GM12878 (cell line): ENCODE results near the gene PRPS1. TPM values are rescaled to one million over a fixed set of nuclear protein-coding genes. Genes with fewer than 3 reads are reported as not detected.

Experiments used
- ATAC-seq: fragments of 200-7000 bp; cut with Tn5 transposase; 3 replicates; pipeline ENCODE4 v1.9.1; 2020; ENCODE audit warnings: mild to moderate bottlenecking, moderate library complexity
- BruUV-seq: library from RNA; stranded (reverse); fragments of 400-500 nt; replicated peaks from 2 replicates; lab custom pipeline; 2021; lab: Mats Ljungman, UMichigan
- CTCF ChIA-PET: fragments of 300-600 bp; sonication (Branson Sonifier 250); formaldehyde crosslinking; extraction: SDS; loops from one replicate; lab custom pipeline; 2021; ENCODE audit warnings: inconsistent platforms; lab: Yijun Ruan, JAX
- POLR2A ChIA-PET: fragments of 350-600 bp; formaldehyde crosslinking; extraction: SDS; loops from one replicate; lab custom pipeline; 2021; ENCODE audit warnings: inconsistent platforms; lab: Charles Lee
- RAD21 ChIA-PET: fragments of 300-600 bp; sonication (Branson Sonifier 250); formaldehyde crosslinking; loops from one replicate; lab custom pipeline; 2023; ENCODE audit warnings: antibody characterized with exemption; ENCODE audit not compliant: unreplicated experiment; lab: Charles Lee
- SMC1A ChIA-PET: fragments of 300-600 bp; sonication (Branson Sonifier 250); formaldehyde crosslinking; loops from one replicate; lab custom pipeline; 2023; ENCODE audit not compliant: unreplicated experiment, uncharacterized antibody; lab: Charles Lee
- DNase-seq: peaks from one replicate; pipeline ENCODE4 v3.0.0-alpha.2; 2011; ENCODE audit warnings: low read depth, low spot score
- FAIRE-seq: peaks from 3 replicates; lab custom pipeline; 2011; peaks lifted over from hg19 to GRCh38; lab: Jason Lieb, UNC
- H2AFZ ChIP-seq: 2 replicates; pipeline ENCODE4 v1.6.0; 2011; ENCODE audit warnings: low read depth, low read length, control low read depth; ENCODE audit not compliant: control insufficient read depth
- H3K27ac ChIP-seq: 2 replicates; pipeline ENCODE4 v1.5.1; 2011; ENCODE audit warnings: control low read depth; ENCODE audit not compliant: control insufficient read depth, insufficient read depth
- H3K27me3 ChIP-seq, 2 experiments: replicated peaks in 1 of 2; 2 replicates each; pipeline versions ENCODE4 v1.6.0 to v1.6.1; 2011; ENCODE audit warnings: low read length in 1 of 2; ENCODE audit not compliant: control insufficient read depth in 2 of 2, insufficient read depth in 2 of 2
- H3K36me3 ChIP-seq, 2 experiments: 2 replicates each; pipeline ENCODE4 v1.5.1; 2011; ENCODE audit warnings: low read length in 1 of 2; ENCODE audit not compliant: control insufficient read depth in 2 of 2, insufficient read depth in 2 of 2
- H3K4me1 ChIP-seq: 2 replicates; pipeline ENCODE4 v1.6.1; 2011; ENCODE audit warnings: mild to moderate bottlenecking, low read length, moderate library complexity, mixed read lengths; ENCODE audit not compliant: control insufficient read depth, insufficient read depth
- H3K4me2 ChIP-seq: 2 replicates; pipeline ENCODE4 v1.6.0; 2011; ENCODE audit warnings: control low read depth; ENCODE audit not compliant: control insufficient read depth, insufficient read depth
- H3K4me3 ChIP-seq: fragments of 200-600 bp; sonication (generic); 2 replicates; pipeline ENCODE4 v1.5.1; 2016
- H3K79me2 ChIP-seq: 2 replicates; pipeline ENCODE4 v1.6.0; 2011; ENCODE audit warnings: low read length; ENCODE audit not compliant: control insufficient read depth, insufficient read depth
- H3K9ac ChIP-seq: 2 replicates; pipeline ENCODE4 v1.8.0; 2011; ENCODE audit warnings: low read length, control low read depth, mixed read lengths; ENCODE audit not compliant: control insufficient read depth, insufficient read depth
- H3K9me3 ChIP-seq: replicated peaks from 3 replicates; pipeline ENCODE4 v1.5.1; 2011; ENCODE audit warnings: mild to moderate bottlenecking, low read length; ENCODE audit not compliant: control insufficient read depth, insufficient read depth
- H4K20me1 ChIP-seq: 2 replicates; pipeline ENCODE4 v1.6.0; 2011; ENCODE audit not compliant: control insufficient read depth, insufficient read depth
- BCL11A ChIP-seq: IDR thresholded peaks from 2 replicates; pipeline ENCODE4 v1.6.1; 2011; ENCODE audit warnings: low read depth, low read length
- BRCA1 ChIP-seq: IDR thresholded peaks from 2 replicates; pipeline ENCODE4 v1.6.1; 2011; ENCODE audit warnings: low read depth, low read length, improper control_type of control experiment
- CBX3 ChIP-seq: fragments of 200-600 bp; sonication (generic); IDR thresholded peaks from 2 replicates; pipeline ENCODE4 v1.6.1; 2016; ENCODE audit warnings: low read depth, borderline replicate concordance
- CHD4 ChIP-seq: fragments of 200-600 bp; sonication (generic); IDR thresholded peaks from 2 replicates; pipeline ENCODE4 v1.6.1; 2016; ENCODE audit warnings: mild to moderate bottlenecking
- EED ChIP-seq: sonication (generic); IDR thresholded peaks from 2 replicates; pipeline ENCODE4 v1.6.1; 2016; ENCODE audit warnings: antibody characterized with exemption, low read depth
- EGR1 ChIP-seq, 2 experiments: IDR thresholded peaks; 1 replicate in 1 of 2; 2 replicates in 1 of 2; pipeline ENCODE4 v1.6.1; 2011 to 2012; ENCODE audit warnings: low read depth in 2 of 2, low read length in 2 of 2, borderline replicate concordance in 1 of 2, mild to moderate bottlenecking in 1 of 2, moderate library complexity in 1 of 2
- HDAC2 ChIP-seq: fragments of 200-600 bp; sonication (generic); IDR thresholded peaks from 2 replicates; pipeline ENCODE4 v1.6.1; 2017
- HDAC6 ChIP-seq: fragments of 200-600 bp; sonication (generic); IDR thresholded peaks from one replicate; pipeline ENCODE4 v1.8.0; 2017; ENCODE audit warnings: antibody characterized with exemption; ENCODE audit not compliant: unreplicated experiment
- IKZF1 ChIP-seq: fragments of 450-650 bp; conservative IDR thresholded peaks from 2 replicates; pipeline ENCODE4 v1.6.1; 2017; ENCODE audit warnings: antibody characterized with exemption, mild to moderate bottlenecking
- MEF2A ChIP-seq: IDR thresholded peaks from 2 replicates; pipeline ENCODE4 v1.6.1; 2011; ENCODE audit warnings: low read depth, mild to moderate bottlenecking, low read length, moderate library complexity; ENCODE audit not compliant: insufficient read depth
- MTA2 ChIP-seq: fragments of 450-650 bp; IDR thresholded peaks from 2 replicates; pipeline ENCODE4 v1.6.1; 2016; ENCODE audit warnings: low read depth, mild to moderate bottlenecking, moderate library complexity
- NBN ChIP-seq: fragments of 450-650 bp; IDR thresholded peaks from 2 replicates; pipeline ENCODE4 v1.6.1; 2016
- RAD21 ChIP-seq: IDR thresholded peaks from 2 replicates; pipeline ENCODE4 v1.6.1; 2011; ENCODE audit warnings: mild to moderate bottlenecking, low read depth, low read length, moderate library complexity; ENCODE audit not compliant: insufficient read depth
- SP1 ChIP-seq: IDR thresholded peaks from one replicate; pipeline ENCODE4 v1.6.1; 2011; ENCODE audit warnings: low read depth, low read length
- TARDBP ChIP-seq: IDR thresholded peaks from 2 replicates; pipeline ENCODE4 v1.6.1; 2016; ENCODE audit warnings: borderline replicate concordance
- TBL1XR1 ChIP-seq: IDR thresholded peaks from 2 replicates; pipeline ENCODE4 v1.6.1; 2012; ENCODE audit warnings: low read depth, low read length, improper control_type of control experiment
- TCF7 ChIP-seq: IDR thresholded peaks from 2 replicates; pipeline ENCODE4 v1.6.1; 2014; ENCODE audit warnings: antibody characterized with exemption, borderline replicate concordance
- YBX1 ChIP-seq: fragments of 450-650 bp; IDR thresholded peaks from 2 replicates; pipeline ENCODE4 v1.6.1; 2016; ENCODE audit warnings: antibody characterized with exemption
- ZNF384 ChIP-seq: IDR thresholded peaks from 2 replicates; pipeline ENCODE4 v1.6.1; 2012; ENCODE audit warnings: low read depth, mild to moderate bottlenecking, low read length, improper control_type of control experiment, borderline replicate concordance
- WGBS: methylation state at CpG from one replicate; pipeline ENCODE4 v1.1.6; 2016; ENCODE audit warnings: low lambda C conversion rate; ENCODE audit not compliant: insufficient replicate concordance, insufficient coverage; ENCODE audit errors: missing lambda C conversion rate; 5-methylcytosine and 5-hydroxymethylcytosine counted together
- in situ Hi-C: fragments of 300-500 bp; cut with MboI; formaldehyde crosslinking; loops from 9 replicates; pipeline ENCODE4 v1.14.3; 2018; ENCODE audit warnings: mixed read lengths
- intact Hi-C: fragments of 100-400 bp; cut with micrococcal nuclease; formaldehyde crosslinking; loops from one replicate; pipeline ENCODE4 v1.14.2; 2022; ENCODE audit not compliant: unreplicated experiment
- polyA plus RNA-seq, 11 experiments: library from polyadenylated mRNA; depleted of rRNA in 4 of 11; unstranded in 6 of 11; stranded (reverse) in 5 of 11; fragments of >200 nt; fragmentation: Nextera tagmentation in 4 of 11; fragmentation: Illumina TruSeq in 1 of 11; extraction: Ambion mirVana in 4 of 11; extraction: Trizol in 1 of 11; gene quantifications; 1 replicate in 1 of 11; 2 replicates in 10 of 11; pipeline versions ENCODE4 v1.2.1 to v1.2.3, GENCODE V29; 2011 to 2016; ENCODE audit warnings: inconsistent platforms in 2 of 11, missing spikeins in 2 of 11, low read depth in 1 of 11
- total RNA-seq, 4 experiments: library from RNA; depleted of rRNA in 3 of 4; stranded (reverse); fragments of >200 nt in 3 of 4; fragmentation: Illumina TruSeq in 1 of 4; extraction: Trizol in 1 of 4; gene quantifications; 2 replicates each; pipeline versions ENCODE4 v1.2.1 to v1.2.3, GENCODE V29; 2013 to 2021
- TF ChIP-seq, protein P1 (sequence below): fragments of 450-650 bp; IDR thresholded peaks from 2 replicates; pipeline ENCODE4 v1.6.1; 2017; ENCODE audit warnings: mild to moderate bottlenecking, low read depth, inconsistent platforms; ENCODE audit not compliant: poor library complexity, severe bottlenecking
- TF ChIP-seq, protein P2 (sequence below): IDR thresholded peaks from 2 replicates; pipeline ENCODE4 v1.6.1; 2011; ENCODE audit warnings: borderline replicate concordance, low read depth, mild to moderate bottlenecking, moderate library complexity, low read length; ENCODE audit not compliant: insufficient read depth, poor library complexity, severe bottlenecking

The PRPS1 gene
- total and polyA plus RNA-seq, 10 of the 15 experiments (the other 5 are each of a cell fraction or from before 2014, with no cell fraction given) = 26.5 to 86.5 (median 61.1) TPM

- no peak overlapping the region; the same call in 1 of the 2 replicates for H2AFZ ChIP-seq
- H3K4me3 ChIP-seq = peak overlapping the region; percentile 54
- H3K79me2 ChIP-seq = peaks cover 4% of the 10 kb centered on the region
- H4K20me1 ChIP-seq = no peaks in the 10 kb centered on the region
- H3K9me3 ChIP-seq = no peaks in the 10 kb centered on the region
- H3K4me1 ChIP-seq = peaks cover 22% of the 10 kb centered on the region
- DNase-seq (no peak), ATAC-seq (peak; percentile 38), FAIRE-seq (no peak)
- H3K36me3 ChIP-seq = no peaks in the 10 kb centered on the region
- H3K27me3 ChIP-seq = no peaks in the 10 kb centered on the region; a peak in 1 of 4 replicates
- POLR2A ChIA-PET = interaction anchor here (1.1 to 10.5 kb wide), 5 partner anchors 8 to 92 kb away, joined by 3 to 287 read pairs (median 4); no protein-coding TSS in a partner anchor
- SMC1A ChIA-PET = interaction anchor here (1.4 to 8.6 kb wide), 9 partner anchors 10 to 99 kb away, joined by 4 to 425 read pairs (median 7); partner anchors contain the start of genes NCBP2L and TSC22D3
- CTCF ChIA-PET = interaction anchor here (0.6 to 8.6 kb wide), 10 partner anchors 8 to 217 kb away, joined by 3 to 273 read pairs (median 9); partner anchors contain the start of genes NCBP2L and TSC22D3
- peak overlapping the region; percentile 78 for H3K9ac ChIP-seq
- peak overlapping the region; percentile 57 for H3K27ac ChIP-seq
- WGBS = 58% methylated on average over 28 of the region's 30 CpGs
- BruUV-seq = no TSS peak
- RAD21 ChIA-PET = interaction anchor here (0.8 to 11.2 kb wide), 7 partner anchors 8 to 90 kb away, joined by 3 to 444 read pairs (median 17); no protein-coding TSS in a partner anchor
- peak overlapping the region; percentile 69 for H3K4me2 ChIP-seq
- intact Hi-C loops = loop anchor here (5.0 kb wide), 1 partner anchor 559 kb away; the partner anchor contains the start of gene RBM41
- in situ Hi-C loops = loop anchor here (5.0 kb wide), 1 partner anchor 36 kb away; no protein-coding TSS in a partner anchor
- TF ChIP-seq RAD21 (no peak), ZNF384 (no peak), EGR1 (IDR thresholded peaks at IDR 0.05; ENCODE audit: borderline replicate concordance in 1 of 2, low read depth in 2 of 2, low read length in 2 of 2) (0 out of 3 replicates have a peak, but pooled peaks of 1 of the 2 experiments have one; percentile 28), SP1 (no peak), CHD4 (no peak), TARDBP (no peak), MEF2A (peak; percentile 67; the same call in 1 of the 2 replicates), BCL11A (peak; percentile 57; the same call in 1 of the 2 replicates), TBL1XR1 (no peak), IKZF1 (peak; percentile 83), HDAC2 (no peak), BRCA1 (no peak), TCF7 (no peak), EED (peak; percentile 78), NBN (no peak; the same call in 1 of the 2 replicates), CBX3 (no peak), YBX1 (no peak), MTA2 (peak; percentile 54), HDAC6 (no peak)
- TF ChIP-seq, protein P1, sequence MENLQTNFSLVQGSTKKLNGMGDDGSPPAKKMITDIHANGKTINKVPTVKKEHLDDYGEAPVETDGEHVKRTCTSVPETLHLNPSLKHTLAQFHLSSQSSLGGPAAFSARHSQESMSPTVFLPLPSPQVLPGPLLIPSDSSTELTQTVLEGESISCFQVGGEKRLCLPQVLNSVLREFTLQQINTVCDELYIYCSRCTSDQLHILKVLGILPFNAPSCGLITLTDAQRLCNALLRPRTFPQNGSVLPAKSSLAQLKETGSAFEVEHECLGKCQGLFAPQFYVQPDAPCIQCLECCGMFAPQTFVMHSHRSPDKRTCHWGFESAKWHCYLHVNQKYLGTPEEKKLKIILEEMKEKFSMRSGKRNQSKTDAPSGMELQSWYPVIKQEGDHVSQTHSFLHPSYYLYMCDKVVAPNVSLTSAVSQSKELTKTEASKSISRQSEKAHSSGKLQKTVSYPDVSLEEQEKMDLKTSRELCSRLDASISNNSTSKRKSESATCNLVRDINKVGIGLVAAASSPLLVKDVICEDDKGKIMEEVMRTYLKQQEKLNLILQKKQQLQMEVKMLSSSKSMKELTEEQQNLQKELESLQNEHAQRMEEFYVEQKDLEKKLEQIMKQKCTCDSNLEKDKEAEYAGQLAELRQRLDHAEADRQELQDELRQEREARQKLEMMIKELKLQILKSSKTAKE = peak; percentile 68
- TF ChIP-seq, protein P2, sequence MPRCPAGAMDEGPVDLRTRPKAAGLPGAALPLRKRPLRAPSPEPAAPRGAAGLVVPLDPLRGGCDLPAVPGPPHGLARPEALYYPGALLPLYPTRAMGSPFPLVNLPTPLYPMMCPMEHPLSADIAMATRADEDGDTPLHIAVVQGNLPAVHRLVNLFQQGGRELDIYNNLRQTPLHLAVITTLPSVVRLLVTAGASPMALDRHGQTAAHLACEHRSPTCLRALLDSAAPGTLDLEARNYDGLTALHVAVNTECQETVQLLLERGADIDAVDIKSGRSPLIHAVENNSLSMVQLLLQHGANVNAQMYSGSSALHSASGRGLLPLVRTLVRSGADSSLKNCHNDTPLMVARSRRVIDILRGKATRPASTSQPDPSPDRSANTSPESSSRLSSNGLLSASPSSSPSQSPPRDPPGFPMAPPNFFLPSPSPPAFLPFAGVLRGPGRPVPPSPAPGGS = no peak
Observed at GRCh38 chrX:107676559-107677378, 48.5 kb downstream of the PRPS1 start.
